RWPE2 (cell line): ENCODE results near the gene ANKS1B.

Experiments
- ATAC-seq: fragments of 200-7000 bp; cut with Tn5 transposase; 3 replicates; pipeline ENCODE4 v1.9.1; 2021; ENCODE audit warnings: low read depth
- DNase-seq: peaks from one replicate; pipeline ENCODE4 v3.0.0-alpha.2; 2020; ENCODE audit warnings: low spot score
- H3K27ac ChIP-seq: fragments of 450-650 bp; 2 replicates; pipeline ENCODE4 v1.5.1; 2017; ENCODE audit warnings: mild to moderate bottlenecking; ENCODE audit not compliant: poor library complexity, severe bottlenecking
- H3K27me3 ChIP-seq: fragments of 250-450 bp; sonication (Bioruptor Pico); 2 replicates; pipeline ENCODE4 v1.5.1; 2021; ENCODE audit warnings: mild to moderate bottlenecking, moderate library complexity; ENCODE audit not compliant: insufficient read depth, poor library complexity, severe bottlenecking
- H3K36me3 ChIP-seq: fragments of 250-450 bp; sonication (Bioruptor Pico); 2 replicates; pipeline ENCODE4 v1.5.1; 2020; ENCODE audit warnings: low read depth, mild to moderate bottlenecking, moderate library complexity
- H3K4me1 ChIP-seq: fragments of 250-450 bp; sonication (Bioruptor Pico); 2 replicates; pipeline ENCODE4 v1.5.1; 2021; ENCODE audit warnings: mild to moderate bottlenecking, moderate library complexity; ENCODE audit not compliant: insufficient read depth, poor library complexity, severe bottlenecking
- H3K4me3 ChIP-seq: fragments of 250-450 bp; sonication (Bioruptor Pico); 2 replicates; pipeline ENCODE4 v1.5.1; 2021; ENCODE audit warnings: mild to moderate bottlenecking, moderate library complexity; ENCODE audit not compliant: severe bottlenecking
- H3K9me3 ChIP-seq: fragments of 250-450 bp; sonication (Bioruptor Pico); 2 replicates; pipeline ENCODE4 v1.5.1; 2021; ENCODE audit warnings: mild to moderate bottlenecking, moderate library complexity; ENCODE audit not compliant: severe bottlenecking
- TF ChIP-seq, protein P1 (sequence below): fragments of 450-650 bp; IDR thresholded peaks from one replicate; pipeline ENCODE4 v1.5.1; 2017; ENCODE audit warnings: mild to moderate bottlenecking, moderate library complexity; ENCODE audit not compliant: poor library complexity, severe bottlenecking

The ANKS1B gene

DNA sequence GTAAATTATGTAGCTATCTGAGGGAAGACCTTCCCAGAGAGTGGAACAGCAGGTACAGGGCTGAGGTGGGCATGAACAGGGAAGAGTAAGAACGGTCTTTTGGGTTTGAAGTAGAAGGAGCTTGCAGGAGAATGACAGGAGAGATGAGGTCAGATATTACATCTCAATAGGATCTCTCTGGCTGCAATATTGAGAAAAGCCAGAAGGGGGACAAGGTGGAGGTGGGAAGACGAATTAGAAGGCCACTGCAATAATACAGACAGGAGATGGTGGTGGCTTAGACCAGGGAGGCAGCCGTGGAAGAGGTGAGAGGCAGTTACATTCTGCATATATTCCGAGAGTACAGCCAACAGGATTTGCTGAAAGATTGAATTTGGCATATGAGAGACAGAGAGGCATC is 1029.5 kb downstream of the ANKS1B start:
- no peaks in the 10 kb centered on the region for H3K4me1 ChIP-seq
- DNase-seq (no peak), ATAC-seq (peak; percentile 64)
- H3K4me3 ChIP-seq = no peak overlapping the region
- H3K36me3 ChIP-seq = no peaks in the 10 kb centered on the region
- no peaks in the 10 kb centered on the region for H3K9me3 ChIP-seq
- H3K27ac ChIP-seq = no peak overlapping the region
- no peaks in the 10 kb centered on the region for H3K27me3 ChIP-seq
- TF ChIP-seq, protein P1, sequence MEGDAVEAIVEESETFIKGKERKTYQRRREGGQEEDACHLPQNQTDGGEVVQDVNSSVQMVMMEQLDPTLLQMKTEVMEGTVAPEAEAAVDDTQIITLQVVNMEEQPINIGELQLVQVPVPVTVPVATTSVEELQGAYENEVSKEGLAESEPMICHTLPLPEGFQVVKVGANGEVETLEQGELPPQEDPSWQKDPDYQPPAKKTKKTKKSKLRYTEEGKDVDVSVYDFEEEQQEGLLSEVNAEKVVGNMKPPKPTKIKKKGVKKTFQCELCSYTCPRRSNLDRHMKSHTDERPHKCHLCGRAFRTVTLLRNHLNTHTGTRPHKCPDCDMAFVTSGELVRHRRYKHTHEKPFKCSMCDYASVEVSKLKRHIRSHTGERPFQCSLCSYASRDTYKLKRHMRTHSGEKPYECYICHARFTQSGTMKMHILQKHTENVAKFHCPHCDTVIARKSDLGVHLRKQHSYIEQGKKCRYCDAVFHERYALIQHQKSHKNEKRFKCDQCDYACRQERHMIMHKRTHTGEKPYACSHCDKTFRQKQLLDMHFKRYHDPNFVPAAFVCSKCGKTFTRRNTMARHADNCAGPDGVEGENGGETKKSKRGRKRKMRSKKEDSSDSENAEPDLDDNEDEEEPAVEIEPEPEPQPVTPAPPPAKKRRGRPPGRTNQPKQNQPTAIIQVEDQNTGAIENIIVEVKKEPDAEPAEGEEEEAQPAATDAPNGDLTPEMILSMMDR = peak; percentile 40

DNA sequence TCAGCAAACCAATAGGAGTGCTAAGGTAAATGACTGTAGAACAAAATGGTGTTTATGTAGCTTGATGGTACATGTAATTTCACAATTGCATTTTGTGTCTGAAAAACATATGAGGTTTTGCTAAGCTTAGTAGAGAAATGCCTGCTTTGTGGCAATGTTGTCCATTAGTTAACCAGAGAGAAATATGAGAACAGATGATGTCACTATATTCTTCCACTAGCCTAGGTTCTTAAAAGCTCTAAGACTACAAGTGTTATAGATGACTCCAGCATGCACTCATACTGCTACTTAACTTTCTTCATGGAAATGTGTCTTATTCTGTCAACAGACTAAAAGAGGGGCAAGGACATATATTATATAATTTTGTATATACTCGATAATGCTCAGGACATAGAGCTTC is 1030.2 kb downstream of the ANKS1B start:
- no peaks in the 10 kb centered on the region for H3K4me1 ChIP-seq
- no peak for DNase-seq
- no peaks in the 10 kb centered on the region for H3K36me3 ChIP-seq
- H3K27me3 ChIP-seq = no peaks in the 10 kb centered on the region
- ATAC-seq = no peak
- H3K27ac ChIP-seq = no peak overlapping the region
- H3K4me3 ChIP-seq = no peak overlapping the region
- H3K9me3 ChIP-seq = no peaks in the 10 kb centered on the region
- TF ChIP-seq, protein P1 = no peak

DNA sequence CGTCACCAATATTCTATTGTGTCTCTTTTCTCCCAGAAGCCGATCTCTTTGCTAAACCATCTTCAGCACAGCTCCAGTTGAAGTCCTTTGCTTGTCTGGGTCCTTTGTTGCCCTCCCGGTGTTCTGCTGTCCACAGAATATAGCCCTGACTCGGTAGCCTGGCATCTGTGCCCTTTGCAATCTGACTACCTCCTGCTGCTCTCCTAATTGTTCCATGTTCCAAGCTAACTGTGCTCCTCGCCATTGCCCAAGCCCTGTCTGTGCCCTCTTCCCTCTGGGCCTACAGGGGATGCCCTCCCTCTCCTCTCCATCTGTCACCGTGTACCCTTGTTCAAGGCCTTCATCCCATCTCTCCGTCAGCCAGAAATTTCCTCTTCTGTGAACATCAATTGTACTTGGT is 1033.3 kb downstream of the ANKS1B start:
- DNase-seq (no peak), ATAC-seq (no peak)
- no peaks in the 10 kb centered on the region for H3K4me1 ChIP-seq
- H3K4me3 ChIP-seq = no peak overlapping the region
- no peaks in the 10 kb centered on the region for H3K36me3 ChIP-seq
- TF ChIP-seq, protein P1 = no peak
- no peak overlapping the region for H3K27ac ChIP-seq
- no peaks in the 10 kb centered on the region for H3K27me3 ChIP-seq
- no peaks in the 10 kb centered on the region for H3K9me3 ChIP-seq

DNA sequence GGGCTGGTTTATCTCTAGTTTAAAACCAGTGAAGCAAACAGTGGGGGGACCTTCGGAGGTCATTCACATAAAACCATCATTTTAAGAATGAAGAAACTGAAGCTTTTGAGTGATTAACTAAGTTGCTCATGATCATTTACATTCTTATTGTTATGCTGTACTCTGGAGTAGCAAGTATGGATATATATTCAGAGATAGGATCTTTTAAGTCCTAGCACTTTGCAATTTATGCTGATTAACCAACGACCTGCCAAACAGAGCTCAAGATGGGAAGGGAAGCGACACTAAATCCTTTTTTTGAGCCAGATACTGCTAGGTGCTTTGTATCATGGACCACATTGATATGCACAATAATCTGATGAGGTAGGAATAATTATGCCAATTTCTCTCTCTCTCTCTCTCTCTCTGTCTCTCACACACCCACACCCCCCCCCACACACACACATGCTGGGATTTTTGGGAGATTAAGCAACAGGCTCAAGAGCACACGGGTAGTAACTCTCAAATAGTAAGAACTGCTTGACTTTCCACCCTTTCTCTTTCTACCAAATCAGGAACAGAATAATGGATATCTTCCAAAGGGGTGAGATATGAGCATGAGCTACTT is 1036.3 kb downstream of the ANKS1B start:
- TF ChIP-seq, protein P1 = no peak
- H3K27ac ChIP-seq = no peak overlapping the region

DNA sequence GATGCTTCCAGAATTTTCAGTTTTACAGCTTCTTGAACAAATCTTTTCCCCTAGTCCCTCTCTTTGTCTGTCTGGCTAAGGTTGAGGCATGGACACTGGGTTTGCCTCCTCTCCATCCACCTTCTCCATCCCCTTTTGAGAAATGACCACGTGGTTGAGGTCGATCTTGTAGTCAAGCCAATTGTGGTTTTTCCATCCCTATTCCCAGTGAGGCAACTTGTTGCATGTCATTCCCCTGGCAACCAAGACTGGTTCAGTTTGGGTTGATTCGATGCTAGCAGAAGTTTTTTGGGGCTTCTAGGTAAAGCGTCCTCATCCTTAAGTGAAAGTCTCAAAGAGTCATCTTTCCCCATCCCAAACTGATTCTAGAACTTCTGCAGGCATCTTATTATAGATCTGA is 1038.9 kb downstream of the ANKS1B start:
- Histone ChIP-seq H3K36me3 (no peaks in the 10 kb centered on the region), H3K9me3 (no peaks in the 10 kb centered on the region), H3K27ac (no peak overlapping the region), H3K4me3 (no peak overlapping the region), H3K4me1 (no peaks in the 10 kb centered on the region), H3K27me3 (no peaks in the 10 kb centered on the region)
- no peak for DNase-seq
- TF ChIP-seq, protein P1 = no peak
- ATAC-seq = no peak

More for the DNA sequence above, 1036.3 kb downstream of the ANKS1B start:
- Histone ChIP-seq H3K9me3 (no peaks in the 10 kb centered on the region), H3K4me1 (no peaks in the 10 kb centered on the region), H3K27me3 (no peaks in the 10 kb centered on the region), H3K36me3 (no peaks in the 10 kb centered on the region), H3K4me3 (no peak overlapping the region)
- ATAC-seq (no peak), DNase-seq (no peak)
